Measurements from ENCODE around the gene TGM2. TPM values are rescaled to one million over a fixed set of nuclear protein-coding genes. Genes with fewer than 3 reads are reported as not detected.

TGM2 gene
- total RNA-seq, 1 donor from 2014 or later = 529 TPM

DNA sequence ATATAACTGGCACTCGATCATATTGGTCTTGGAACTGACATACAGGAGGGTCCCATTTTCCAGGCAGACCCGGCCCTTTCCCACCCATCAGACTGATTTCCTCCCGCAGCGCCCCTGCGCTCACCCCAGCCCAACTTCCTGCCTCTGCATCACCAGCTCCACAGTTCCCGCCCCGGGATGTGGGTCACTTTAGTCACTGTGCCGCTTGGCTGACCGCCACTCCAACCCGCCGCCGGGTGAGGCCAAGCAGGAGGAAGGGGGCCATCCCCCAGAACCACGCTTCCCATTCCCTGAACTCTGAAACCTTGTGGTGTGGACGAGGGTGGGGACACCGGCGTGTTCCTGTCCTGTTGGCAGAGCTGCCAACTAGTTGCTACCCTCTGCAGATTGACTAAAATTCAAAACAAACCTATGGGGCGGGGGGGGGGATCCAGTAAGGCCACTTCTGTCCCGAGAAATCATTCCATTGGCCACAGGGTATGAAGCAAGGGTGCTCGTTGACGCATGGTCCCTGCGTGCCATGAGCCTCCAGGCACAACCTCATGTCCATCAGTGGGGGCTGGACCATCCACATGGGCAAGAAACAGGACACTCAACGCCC is 12.3 kb downstream of the TGM2 start:
- H3K4me3 ChIP-seq = peak overlapping the region; percentile 16 to 19
- intact Hi-C loops (cut with DNase I) = loop anchor here (1.0 to 2.0 kb wide), 2 partner anchors 16 to 42 kb away; no protein-coding TSS in a partner anchor
- peaks cover 13 to 34% of the 10 kb centered on the region in 2 donors for H3K4me1 ChIP-seq
- no peaks in the 10 kb centered on the region for H3K9me3 ChIP-seq
- peak; percentile 85 to 97 for DNase-seq (ENCODE audit: low spot score in 2 of 2)
- H3K27me3 ChIP-seq = no peaks in the 10 kb centered on the region
- peaks cover 44 to 49% of the 10 kb centered on the region in 2 donors for H3K36me3 ChIP-seq
- peak overlapping the region; percentile 88 to 89 for H3K27ac ChIP-seq
- no peak for TF ChIP-seq CTCF (IDR thresholded peaks at IDR 0.05)

GRCh38 chr20:38152175-38152620 is 12.9 kb downstream of the TGM2 start:
- Histone ChIP-seq H3K9me3 (no peaks in the 10 kb centered on the region), H3K4me1 (peaks cover 11 to 29% of the 10 kb centered on the region in 2 donors), H3K4me3 (peak overlapping the region; percentile 16 to 19), H3K36me3 (peaks cover 49 to 54% of the 10 kb centered on the region in 2 donors), H3K27me3 (no peaks in the 10 kb centered on the region), H3K27ac (peak overlapping the region; percentile 88 to 89)
- TF ChIP-seq CTCF (IDR thresholded peaks at IDR 0.05) = no peak
- no peak for DNase-seq (ENCODE audit: low spot score in 2 of 2)
- intact Hi-C loops (cut with DNase I) = loop anchor here (1.0 to 2.0 kb wide), 2 partner anchors 16 to 41 kb away; no protein-coding TSS in a partner anchor

DNA sequence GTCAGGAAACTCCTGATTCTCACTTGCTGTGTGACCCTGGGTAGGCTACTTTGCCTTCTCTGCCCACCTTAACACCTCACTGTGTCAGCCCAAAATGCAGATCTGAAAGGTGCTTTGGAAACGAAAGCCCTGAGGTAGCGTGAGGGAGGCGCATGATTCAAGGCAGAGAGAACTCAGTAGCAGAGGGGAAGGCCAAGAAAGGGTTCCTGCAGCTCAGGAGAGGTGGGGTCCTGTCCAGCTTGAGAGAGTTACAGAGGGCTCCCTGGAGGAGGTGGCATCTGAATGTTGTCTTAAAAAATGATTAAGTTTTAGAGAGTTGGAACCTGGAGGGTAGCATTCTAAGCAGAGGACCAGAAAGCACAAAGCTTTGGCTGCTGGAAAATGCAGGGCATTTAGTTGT is 13.6 kb downstream of the TGM2 start:
- no peaks in the 10 kb centered on the region for H3K9me3 ChIP-seq
- H3K27ac ChIP-seq = peak overlapping the region; percentile 88 to 89
- no peak for TF ChIP-seq CTCF (IDR thresholded peaks at IDR 0.05)
- intact Hi-C loops (cut with DNase I) = no loop called here
- DNase-seq (ENCODE audit: low spot score in 2 of 2) = no peak
- peaks cover 57 to 61% of the 10 kb centered on the region in 2 donors for H3K36me3 ChIP-seq
- H3K4me3 ChIP-seq = no peak overlapping the region
- peaks cover 10 to 22% of the 10 kb centered on the region in 2 donors for H3K4me1 ChIP-seq
- no peaks in the 10 kb centered on the region for H3K27me3 ChIP-seq

GRCh38 chr20:38150335-38151170 is 14.5 kb downstream of the TGM2 start:
- Histone ChIP-seq H3K4me3 (no peak overlapping the region), H3K4me1 (peaks cover 10 to 22% of the 10 kb centered on the region in 2 donors), H3K36me3 (peaks cover 60% of the 10 kb centered on the region in 2 donors), H3K27ac (peak overlapping the region in 1 of 2 donors; percentile 37), H3K9me3 (no peaks in the 10 kb centered on the region), H3K27me3 (no peaks in the 10 kb centered on the region)
- intact Hi-C loops (cut with DNase I) = no loop called here
- no peak for DNase-seq (ENCODE audit: low spot score in 2 of 2)
- TF ChIP-seq CTCF (IDR thresholded peaks at IDR 0.05) = no peak

DNA sequence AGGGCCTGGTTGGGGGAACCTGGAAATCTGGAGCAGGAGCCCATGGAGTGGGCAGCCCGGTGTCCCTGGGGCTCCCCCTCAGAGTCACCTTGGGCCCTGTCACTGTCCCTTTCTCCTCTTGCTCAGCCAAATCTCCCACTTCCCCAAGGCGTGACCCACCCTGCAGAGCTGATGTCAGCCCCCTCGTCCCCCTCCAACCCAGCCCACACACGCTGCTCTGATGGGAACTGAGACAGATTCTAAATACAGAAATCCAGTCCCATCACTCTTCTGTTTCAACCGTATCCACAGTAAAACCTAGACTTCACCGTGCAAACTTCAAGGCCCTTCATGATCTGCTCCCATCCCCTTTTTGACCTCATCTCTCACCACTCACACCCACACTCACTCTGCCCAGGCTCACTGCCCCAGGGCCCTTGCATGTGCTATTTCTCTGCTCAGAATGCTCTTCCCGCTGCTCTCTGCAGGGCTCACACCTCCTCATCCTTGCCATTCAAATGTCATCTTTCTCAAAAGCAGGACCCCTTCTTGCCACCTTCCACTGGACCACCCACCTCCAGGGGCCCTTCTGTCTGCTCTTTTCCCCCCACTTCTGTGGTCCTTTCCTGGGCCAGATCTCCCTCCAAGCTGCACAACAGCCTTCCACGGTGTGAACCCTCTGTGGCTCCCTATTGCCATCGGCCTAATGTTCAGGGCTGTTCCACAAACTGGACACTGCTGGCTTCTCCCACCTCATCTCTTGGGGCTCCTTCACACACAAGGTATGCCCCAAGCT is 16.6 kb downstream of the TGM2 start:
- H3K27me3 ChIP-seq = no peaks in the 10 kb centered on the region
- peaks cover 20 to 38% of the 10 kb centered on the region in 2 donors for H3K4me1 ChIP-seq
- intact Hi-C loops (cut with DNase I) = no loop called here
- DNase-seq (ENCODE audit: low spot score in 2 of 2) = no peak
- no peaks in the 10 kb centered on the region for H3K9me3 ChIP-seq
- H3K27ac ChIP-seq = peak overlapping the region; percentile 1 to 35
- TF ChIP-seq CTCF (IDR thresholded peaks at IDR 0.05) = no peak
- H3K4me3 ChIP-seq = no peak overlapping the region
- peaks cover 44 to 50% of the 10 kb centered on the region in 2 donors for H3K36me3 ChIP-seq

Data from ascending aorta (tissue), 2 donors.